ENCODE results near the gene ANKRA2.
A peak's percentile ranks its signal among the peaks of the same experiment; 100 is the strongest.

Gene ANKRA2

GRCh38 chr5:73587923-73588322, 22.5 kb upstream of the ANKRA2 start:
- DNase-seq (ENCODE audit: low read depth): no peak
- H3K4me3 ChIP-seq (ENCODE audit: low read depth, low read length): no peak overlapping the region
- TF ChIP-seq CTCF (IDR thresholded peaks at IDR 0.05; ENCODE audit: low read depth, low read length, missing control alignments): no peak

GRCh38 chr5:73582285-73583145, 17.1 kb upstream of the ANKRA2 start:
- TF ChIP-seq CTCF (IDR thresholded peaks at IDR 0.05; ENCODE audit: low read depth, low read length, missing control alignments): no peak
- DNase-seq (ENCODE audit: low read depth): no peak
- H3K4me3 ChIP-seq (ENCODE audit: low read depth, low read length): no peak overlapping the region

DNA sequence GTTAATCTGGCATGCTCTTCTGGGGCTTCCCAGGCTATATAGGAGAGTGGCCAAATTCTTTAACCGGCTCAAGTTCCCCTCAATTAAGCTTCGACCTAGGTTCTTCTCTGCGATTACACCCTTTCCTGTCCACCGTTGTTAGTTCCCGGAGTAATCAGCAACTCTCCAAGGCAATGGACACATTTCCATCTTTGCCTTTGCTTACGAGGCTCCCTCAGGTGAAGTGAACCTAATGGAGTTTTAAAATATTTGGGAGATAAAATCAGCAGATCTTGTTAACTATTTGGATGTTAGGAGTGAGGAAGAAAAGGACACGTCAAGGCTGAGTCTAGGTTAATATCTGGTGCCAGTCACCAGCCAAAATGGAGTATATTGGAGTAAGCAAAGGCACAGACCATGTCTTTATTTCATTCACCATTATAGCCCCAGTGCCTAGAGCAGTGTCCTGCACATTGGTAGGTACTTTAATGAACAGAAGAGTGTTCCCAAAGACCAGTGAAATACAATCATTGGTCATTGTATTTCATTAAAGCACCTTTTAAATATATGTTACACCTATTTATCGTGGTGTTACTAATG, 619 bp upstream of the ANKRA2 start:
- no peak for TF ChIP-seq CTCF (IDR thresholded peaks at IDR 0.05; ENCODE audit: low read depth, low read length, missing control alignments)
- DNase-seq (ENCODE audit: low read depth): no peak

GRCh38 chr5:73564675-73565074, 764 bp downstream of the ANKRA2 start:
- no peak for DNase-seq (ENCODE audit: low read depth)
- peak overlapping the region; percentile 78 for H3K4me3 ChIP-seq (ENCODE audit: low read depth, low read length)
- no peak for TF ChIP-seq CTCF (IDR thresholded peaks at IDR 0.05; ENCODE audit: low read depth, low read length, missing control alignments)

More for the DNA sequence above, 619 bp upstream of the ANKRA2 start:
- H3K4me3 ChIP-seq (ENCODE audit: low read depth, low read length): peak overlapping the region; percentile 78

DNA sequence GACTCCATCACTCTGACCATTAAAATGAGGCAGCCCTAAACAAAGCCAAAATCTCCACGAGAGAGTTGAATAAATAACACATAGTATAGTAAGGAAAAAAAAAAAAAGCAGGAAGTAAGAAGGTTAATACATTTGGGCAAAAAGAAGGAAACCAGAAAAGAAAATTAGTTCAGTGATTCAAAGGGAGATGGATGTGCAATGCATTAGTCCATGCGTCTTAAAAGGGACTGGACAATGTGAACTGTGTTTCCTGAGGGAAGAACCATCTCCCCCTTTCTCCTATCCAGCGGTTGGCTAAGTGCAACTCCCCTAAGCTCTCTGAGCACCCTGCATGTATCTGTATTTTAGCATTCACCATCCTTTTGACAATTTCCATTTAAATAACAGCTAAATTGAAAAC, 1.4 kb downstream of the ANKRA2 start:
- TF ChIP-seq CTCF (IDR thresholded peaks at IDR 0.05; ENCODE audit: low read depth, low read length, missing control alignments): no peak
- no peak for DNase-seq (ENCODE audit: low read depth)
- H3K4me3 ChIP-seq (ENCODE audit: low read depth, low read length): peak overlapping the region; percentile 78

GRCh38 chr5:73558950-73559349, 6.5 kb downstream of the ANKRA2 start:
- H3K4me3 ChIP-seq (ENCODE audit: low read depth, low read length): no peak overlapping the region
- no peak for TF ChIP-seq CTCF (IDR thresholded peaks at IDR 0.05; ENCODE audit: low read depth, low read length, missing control alignments)
- DNase-seq (ENCODE audit: low read depth): no peak

Data from GM12864 (cell line).